Measurements from ENCODE around the gene HRH3. TPM values are rescaled to one million over a fixed set of nuclear protein-coding genes. Genes with fewer than 3 reads are reported as not detected.

The HRH3 gene
- total RNA-seq, 1 experiment from 2014 or later: not detected

DNA sequence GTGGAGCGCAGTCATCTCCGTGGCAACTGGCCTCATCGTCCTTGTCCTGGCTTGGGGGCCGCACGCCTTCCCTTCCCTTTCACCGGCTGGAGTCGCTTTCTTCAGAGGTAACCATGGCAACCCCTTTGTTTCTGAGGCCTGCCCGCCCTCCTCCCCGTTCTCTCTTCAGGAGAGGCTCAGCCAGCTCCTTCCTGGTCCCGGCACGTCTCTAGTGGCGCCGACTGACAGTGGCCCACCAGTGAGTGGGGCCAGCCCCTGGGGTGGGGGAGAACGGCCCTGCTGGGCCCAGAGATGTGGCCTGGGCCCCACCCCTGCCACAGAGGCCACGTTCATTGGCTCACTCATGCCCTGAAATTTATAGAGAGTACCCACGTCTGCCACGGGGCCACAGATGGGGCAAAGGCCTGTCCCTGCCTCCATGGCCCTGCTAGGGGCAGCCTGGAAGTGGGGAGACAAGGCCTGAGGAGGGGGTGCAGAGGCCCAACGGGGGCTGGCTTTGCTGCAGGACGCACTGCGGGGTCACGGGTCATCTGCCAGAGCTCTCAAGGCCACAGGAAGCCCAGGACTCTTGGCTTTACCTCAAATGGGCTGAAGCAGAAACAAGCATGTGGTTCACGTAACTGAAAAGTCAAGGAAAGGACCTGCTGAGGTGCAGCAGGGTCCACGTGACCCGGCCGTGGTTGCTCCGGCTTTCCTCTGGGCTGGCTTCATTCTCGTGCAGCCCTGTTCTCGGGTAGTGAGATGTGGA lies 16.9 kb upstream of the HRH3 start:
- TF ChIP-seq EZH2 (IDR thresholded peaks at IDR 0.05; ENCODE audit: low read depth) (no peak), CTCF (conservative IDR thresholded peaks at IDR 0.05) (no peak)
- DNase-seq: no peak
- Histone ChIP-seq H3K79me2 (ENCODE audit: low read depth) (peaks cover 33% of the 10 kb centered on the region), H4K20me1 (ENCODE audit: insufficient read depth) (peaks cover 30% of the 10 kb centered on the region), H3K27ac (no peak overlapping the region), H2AFZ (no peak overlapping the region), H3K4me1 (replicated peaks; ENCODE audit: insufficient read depth) (peaks cover 47% of the 10 kb centered on the region), H3K27me3 (ENCODE audit: insufficient read depth, low read depth) (no peaks in the 10 kb centered on the region), H3K9me2 (ENCODE audit: insufficient read depth) (no peaks in the 10 kb centered on the region), H3F3A (ENCODE audit: insufficient read depth, low read depth) (peaks cover 15% of the 10 kb centered on the region), H3K36me3 (ENCODE audit: low read depth) (peaks cover 16% of the 10 kb centered on the region), H3K9me3 (ENCODE audit: insufficient read depth, low read depth) (no peaks in the 10 kb centered on the region), H3K4me2 (no peak overlapping the region), H3K4me3 (no peak overlapping the region)
- ChIA-PET POLR2A (ENCODE audit: unreplicated experiment) (no interaction called here), CTCF (no interaction called here)
- no TSS peak for BruUV-seq (replicated peaks)
- intact Hi-C loops (cut with micrococcal nuclease; ENCODE audit: unreplicated experiment): no loop called here

DNA sequence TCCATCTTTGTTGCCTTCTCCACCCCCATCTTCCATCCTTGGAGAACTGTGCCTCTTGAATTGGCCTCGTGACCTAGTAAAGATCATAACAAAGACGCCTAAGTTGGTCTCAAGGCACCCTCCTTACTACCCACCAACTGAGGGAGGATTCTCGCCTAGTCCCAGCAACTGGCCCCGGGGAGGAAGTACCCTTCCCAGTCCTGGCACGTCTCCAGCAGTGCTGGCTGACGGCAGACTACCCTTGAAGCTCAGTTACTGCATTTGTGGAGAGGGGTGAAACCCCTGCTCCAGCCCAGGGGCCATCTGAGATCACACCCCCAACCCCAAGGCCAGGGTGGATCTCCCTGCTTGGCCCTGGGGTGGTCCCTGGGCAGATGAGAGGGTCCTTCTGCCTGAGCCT lies 16.1 kb upstream of the HRH3 start:
- ChIA-PET CTCF (no interaction called here), POLR2A (ENCODE audit: unreplicated experiment) (no interaction called here)
- intact Hi-C loops (cut with micrococcal nuclease; ENCODE audit: unreplicated experiment): no loop called here

DNA sequence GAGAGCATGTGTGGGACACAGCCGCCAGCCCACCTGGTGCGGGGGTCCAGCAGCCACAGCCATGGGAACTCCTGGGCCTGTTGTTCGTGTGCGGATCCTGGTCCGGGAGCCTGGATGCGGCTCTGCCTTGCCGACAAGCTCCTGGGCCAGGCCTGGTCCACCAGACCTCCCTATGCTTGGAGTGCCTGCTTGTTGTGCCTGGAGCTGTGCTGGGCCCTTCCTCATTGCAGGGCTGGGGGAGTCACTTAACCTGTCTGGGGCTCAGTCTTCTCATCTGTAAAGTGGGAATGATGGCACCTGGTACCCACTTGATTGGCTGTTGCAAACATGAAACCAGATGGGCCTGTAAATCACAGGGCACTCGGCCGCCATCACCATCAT lies 15.7 kb upstream of the HRH3 start:
- ChIA-PET POLR2A (ENCODE audit: unreplicated experiment) (no interaction called here), CTCF (no interaction called here)
- Histone ChIP-seq H3K27ac (no peak overlapping the region), H4K20me1 (ENCODE audit: insufficient read depth) (peaks cover 19% of the 10 kb centered on the region), H3K4me1 (replicated peaks; ENCODE audit: insufficient read depth) (peaks cover 44% of the 10 kb centered on the region), H3K36me3 (ENCODE audit: low read depth) (peaks cover 6% of the 10 kb centered on the region), H3F3A (ENCODE audit: insufficient read depth, low read depth) (peaks cover 10% of the 10 kb centered on the region), H3K4me2 (no peak overlapping the region), H2AFZ (no peak overlapping the region), H3K27me3 (ENCODE audit: insufficient read depth, low read depth) (no peaks in the 10 kb centered on the region), H3K9me3 (ENCODE audit: insufficient read depth, low read depth) (no peaks in the 10 kb centered on the region), H3K9me2 (ENCODE audit: insufficient read depth) (no peaks in the 10 kb centered on the region), H3K79me2 (ENCODE audit: low read depth) (peaks cover 21% of the 10 kb centered on the region), H3K4me3 (no peak overlapping the region)
- no peak for TF ChIP-seq CTCF (conservative IDR thresholded peaks at IDR 0.05)
- no peak for TF ChIP-seq EZH2 (IDR thresholded peaks at IDR 0.05; ENCODE audit: low read depth)
- no peak for DNase-seq
- BruUV-seq (replicated peaks): no TSS peak
- intact Hi-C loops (cut with micrococcal nuclease; ENCODE audit: unreplicated experiment): no loop called here

More for the DNA sequence above, 16.1 kb upstream of the HRH3 start:
- H3K79me2 ChIP-seq (ENCODE audit: low read depth): peaks cover 26% of the 10 kb centered on the region
- H2AFZ ChIP-seq: no peak overlapping the region
- BruUV-seq (replicated peaks): no TSS peak
- peaks cover 23% of the 10 kb centered on the region for H4K20me1 ChIP-seq (ENCODE audit: insufficient read depth)
- TF ChIP-seq CTCF (conservative IDR thresholded peaks at IDR 0.05) (no peak), EZH2 (IDR thresholded peaks at IDR 0.05; ENCODE audit: low read depth) (no peak)
- H3K4me3 ChIP-seq: no peak overlapping the region
- H3F3A ChIP-seq (ENCODE audit: insufficient read depth, low read depth): peaks cover 14% of the 10 kb centered on the region
- H3K4me2 ChIP-seq: no peak overlapping the region
- DNase-seq: no peak
- H3K9me2 ChIP-seq (ENCODE audit: insufficient read depth): no peaks in the 10 kb centered on the region
- peaks cover 44% of the 10 kb centered on the region for H3K4me1 ChIP-seq (replicated peaks; ENCODE audit: insufficient read depth)
- peaks cover 10% of the 10 kb centered on the region for H3K36me3 ChIP-seq (ENCODE audit: low read depth)
- no peaks in the 10 kb centered on the region for H3K27me3 ChIP-seq (ENCODE audit: insufficient read depth, low read depth)
- no peak overlapping the region for H3K27ac ChIP-seq
- H3K9me3 ChIP-seq (ENCODE audit: insufficient read depth, low read depth): no peaks in the 10 kb centered on the region
